PC-3 (cell line): ENCODE measurements around the gene NEK1. TPM values are rescaled to one million over a fixed set of nuclear protein-coding genes. Genes with fewer than 3 reads are reported as not detected.

Source experiments
- ATAC-seq: fragments of 200-7000 bp; cut with Tn5 transposase; 2 replicates; pipeline ENCODE4 v1.9.1; 2020; ENCODE audit warnings: mild to moderate bottlenecking, moderate library complexity
- BruUV-seq: library from RNA; stranded (reverse); fragments of 400-500 nt; replicated peaks from 2 replicates; lab custom pipeline; 2021; lab: Mats Ljungman, UMichigan
- CTCF ChIA-PET: fragments of 300-600 bp; sonication (Branson Sonifier 250); formaldehyde crosslinking; loops from one replicate; lab custom pipeline; 2022; ENCODE audit warnings: antibody characterized with exemption; lab: Charles Lee
- POLR2A ChIA-PET: fragments of 300-600 bp; sonication (Branson Sonifier 250); formaldehyde crosslinking; loops from one replicate; lab custom pipeline; 2022; ENCODE audit warnings: antibody characterized with exemption; ENCODE audit not compliant: unreplicated experiment; lab: Charles Lee
- DNase-seq: peaks from one replicate; pipeline ENCODE4 v3.0.0-alpha.2; 2015
- H2AFZ ChIP-seq: fragments of 300-600 bp; sonication (generic); 2 replicates; pipeline ENCODE4 v1.6.0; 2016; ENCODE audit warnings: antibody characterized with exemption, low read length
- H3F3A ChIP-seq: fragments of 300-600 bp; sonication (generic); one replicate; pipeline ENCODE4 v1.6.0; 2017; ENCODE audit warnings: antibody characterized with exemption, low read length, control low read depth, mild to moderate bottlenecking; ENCODE audit not compliant: unreplicated experiment
- H3K27ac ChIP-seq: fragments of 300-600 bp; sonication (generic); 2 replicates; pipeline ENCODE4 v1.5.1; 2016; ENCODE audit warnings: mild to moderate bottlenecking, low read length
- H3K27me3 ChIP-seq: fragments of 300-600 bp; sonication (generic); 2 replicates; pipeline ENCODE4 v1.6.1; 2016; ENCODE audit warnings: low read length, mixed read lengths
- H3K36me3 ChIP-seq: fragments of 300-600 bp; sonication (generic); 2 replicates; pipeline ENCODE4 v1.6.1; 2016; ENCODE audit warnings: low read depth, mixed run types, low read length, mixed read lengths
- H3K4me1 ChIP-seq: fragments of 300-600 bp; sonication (generic); 2 replicates; pipeline ENCODE4 v1.5.1; 2016; ENCODE audit warnings: low read length; ENCODE audit not compliant: insufficient read depth
- H3K4me2 ChIP-seq: fragments of 300-600 bp; sonication (generic); 2 replicates; pipeline ENCODE4 v1.6.0; 2016; ENCODE audit warnings: low read length
- H3K4me3 ChIP-seq: fragments of 300-600 bp; sonication (generic); 2 replicates; pipeline ENCODE4 v1.5.1; 2016; ENCODE audit warnings: mild to moderate bottlenecking, low read length, mixed read lengths
- H3K79me2 ChIP-seq: fragments of 300-600 bp; sonication (generic); 2 replicates; pipeline ENCODE4 v1.6.1; 2017; ENCODE audit warnings: low read length, mixed read lengths
- H3K9ac ChIP-seq: fragments of 300-600 bp; sonication (generic); 2 replicates; pipeline ENCODE4 v1.6.0; 2016; ENCODE audit warnings: mild to moderate bottlenecking, low read length
- H3K9me2 ChIP-seq: fragments of 300-600 bp; sonication (generic); replicated peaks from 2 replicates; pipeline ENCODE4 v1.6.1; 2016; ENCODE audit warnings: mixed run types, low read length, mixed read lengths
- H3K9me3 ChIP-seq: fragments of 300-600 bp; sonication (generic); 2 replicates; pipeline ENCODE4 v1.6.1; 2016; ENCODE audit warnings: low read length, mixed read lengths
- H4K20me1 ChIP-seq: fragments of 300-600 bp; sonication (generic); 2 replicates; pipeline ENCODE4 v1.6.1; 2016; ENCODE audit warnings: low read length, mixed read lengths
- CTCF ChIP-seq: fragments of 300-600 bp; sonication (generic); conservative IDR thresholded peaks from 2 replicates; pipeline ENCODE4 v1.5.1; 2017; ENCODE audit warnings: antibody characterized with exemption, low read depth, mild to moderate bottlenecking, low read length
- EZH2 ChIP-seq: fragments of 300-600 bp; sonication (generic); IDR thresholded peaks from one replicate; pipeline ENCODE4 v1.6.1; 2017; ENCODE audit warnings: antibody characterized with exemption, mild to moderate bottlenecking, low read length; ENCODE audit not compliant: unreplicated experiment
- EZH2phosphoT487 ChIP-seq: fragments of 300-600 bp; sonication (generic); IDR thresholded peaks from 2 replicates; pipeline ENCODE4 v1.6.1; 2018; ENCODE audit warnings: mild to moderate bottlenecking, antibody characterized with exemption, low read length, borderline replicate concordance
- intact Hi-C: fragments of 100-400 bp; cut with micrococcal nuclease; formaldehyde crosslinking; loops from 2 replicates; pipeline ENCODE4 v1.9.0; 2023
- total RNA-seq: library from RNA; depleted of rRNA; stranded (reverse); fragments of >200 nt; gene quantifications from 2 replicates; pipeline ENCODE4 v1.2.3, GENCODE V29; 2014

Gene NEK1
- total RNA-seq, 1 experiment from 2014 or later = 4.3 TPM

- ChIA-PET CTCF (no interaction called here), POLR2A (no interaction called here)
- no TSS peak for BruUV-seq
- Histone ChIP-seq H3K79me2 (no peaks in the 10 kb centered on the region), H3F3A (no peaks in the 10 kb centered on the region), H3K4me3 (no peak overlapping the region), H3K36me3 (no peaks in the 10 kb centered on the region), H4K20me1 (no peaks in the 10 kb centered on the region), H3K9me2 (no peaks in the 10 kb centered on the region), H3K27ac (no peak overlapping the region), H3K4me2 (no peak overlapping the region), H2AFZ (no peak overlapping the region), H3K9ac (no peak overlapping the region), H3K27me3 (no peaks in the 10 kb centered on the region), H3K4me1 (peaks cover 28% of the 10 kb centered on the region), H3K9me3 (no peaks in the 10 kb centered on the region)
- TF ChIP-seq CTCF (no peak), EZH2 (no peak), EZH2phosphoT487 (no peak)
- ATAC-seq = no peak
- DNase-seq = no peak
- intact Hi-C loops = loop anchor here (10.0 kb wide), 1 partner anchor 74 kb away; the partner anchor contains the start of gene SH3RF1
These were observed 263.8 kb downstream of the NEK1 start for GRCh38 chr4:169348541-169348940.

DNA sequence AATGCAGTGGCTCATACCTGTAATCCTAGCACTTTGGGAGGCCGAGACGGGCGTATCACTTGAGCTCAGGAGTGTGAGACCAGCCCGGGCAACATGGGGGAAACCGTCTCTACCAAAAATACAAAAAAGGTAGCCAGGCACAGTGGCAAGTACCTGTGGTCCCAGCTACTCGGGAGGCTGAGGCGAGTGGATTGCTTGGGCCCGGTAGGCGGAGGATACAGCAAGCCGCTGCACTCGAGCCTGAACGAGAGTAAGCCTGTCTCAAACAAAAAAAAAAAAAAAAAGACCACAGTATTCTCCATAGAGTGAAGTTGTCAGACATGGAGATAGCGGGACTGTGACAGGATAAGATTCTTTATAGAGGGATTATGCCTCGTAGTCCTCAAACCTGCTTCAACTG lies 265.5 kb downstream of the NEK1 start:
- ChIA-PET POLR2A (no interaction called here), CTCF (no interaction called here)
- no TSS peak for BruUV-seq
- H4K20me1 ChIP-seq = no peaks in the 10 kb centered on the region
- peaks cover 37% of the 10 kb centered on the region for H3K4me1 ChIP-seq
- no peak for TF ChIP-seq EZH2phosphoT487
- TF ChIP-seq EZH2 = no peak
- TF ChIP-seq CTCF = no peak
- DNase-seq (no peak), ATAC-seq (no peak)
- no peak overlapping the region for H3K27ac ChIP-seq
- no peaks in the 10 kb centered on the region for H3K27me3 ChIP-seq
- intact Hi-C loops = loop anchor here (10.0 kb wide), 1 partner anchor 72 kb away; the partner anchor contains the start of gene SH3RF1
- no peaks in the 10 kb centered on the region for H3K79me2 ChIP-seq
- H3K36me3 ChIP-seq = no peaks in the 10 kb centered on the region
- no peaks in the 10 kb centered on the region for H3F3A ChIP-seq
- H2AFZ ChIP-seq = no peak overlapping the region
- no peak overlapping the region for H3K4me3 ChIP-seq
- no peaks in the 10 kb centered on the region for H3K9me2 ChIP-seq
- H3K4me2 ChIP-seq = no peak overlapping the region
- H3K9ac ChIP-seq = no peak overlapping the region
- no peaks in the 10 kb centered on the region for H3K9me3 ChIP-seq

GRCh38 chr4:169345316-169345721 lies 267.1 kb downstream of the NEK1 start:
- ATAC-seq (peak; percentile 85), DNase-seq (peak; percentile 90)
- H3K27ac ChIP-seq = peak overlapping the region; percentile 98
- H3K4me2 ChIP-seq = peak overlapping the region; percentile 81
- no peak for TF ChIP-seq EZH2
- TF ChIP-seq EZH2phosphoT487 = no peak
- TF ChIP-seq CTCF = no peak
- no peaks in the 10 kb centered on the region for H3K9me3 ChIP-seq
- ChIA-PET POLR2A (no interaction called here), CTCF (no interaction called here)
- no peaks in the 10 kb centered on the region for H3K79me2 ChIP-seq
- BruUV-seq = no TSS peak
- intact Hi-C loops = loop anchor here (10.0 kb wide), 1 partner anchor 71 kb away; the partner anchor contains the start of gene SH3RF1
- 0 out of 2 replicates have a peak overlapping the region, but pooled peaks have one; percentile 34 for H3K4me3 ChIP-seq
- H3K4me1 ChIP-seq = peaks cover 37% of the 10 kb centered on the region
- H3K27me3 ChIP-seq = no peaks in the 10 kb centered on the region
- H3K9ac ChIP-seq = peak overlapping the region; percentile 57
- H3F3A ChIP-seq = no peaks in the 10 kb centered on the region
- no peaks in the 10 kb centered on the region for H3K36me3 ChIP-seq
- H3K9me2 ChIP-seq = no peaks in the 10 kb centered on the region
- peak overlapping the region; percentile 55 for H2AFZ ChIP-seq
- no peaks in the 10 kb centered on the region for H4K20me1 ChIP-seq
